CD4-positive, alpha-beta T cell treated with Interleukin-21 for 1 hour (primary cell): ENCODE results near the gene CLSTN3.

Source experiments
- DNase-seq: peaks from one replicate; pipeline ENCODE4 v3.0.0-alpha.2; 2020

CLSTN3 gene

DNA sequence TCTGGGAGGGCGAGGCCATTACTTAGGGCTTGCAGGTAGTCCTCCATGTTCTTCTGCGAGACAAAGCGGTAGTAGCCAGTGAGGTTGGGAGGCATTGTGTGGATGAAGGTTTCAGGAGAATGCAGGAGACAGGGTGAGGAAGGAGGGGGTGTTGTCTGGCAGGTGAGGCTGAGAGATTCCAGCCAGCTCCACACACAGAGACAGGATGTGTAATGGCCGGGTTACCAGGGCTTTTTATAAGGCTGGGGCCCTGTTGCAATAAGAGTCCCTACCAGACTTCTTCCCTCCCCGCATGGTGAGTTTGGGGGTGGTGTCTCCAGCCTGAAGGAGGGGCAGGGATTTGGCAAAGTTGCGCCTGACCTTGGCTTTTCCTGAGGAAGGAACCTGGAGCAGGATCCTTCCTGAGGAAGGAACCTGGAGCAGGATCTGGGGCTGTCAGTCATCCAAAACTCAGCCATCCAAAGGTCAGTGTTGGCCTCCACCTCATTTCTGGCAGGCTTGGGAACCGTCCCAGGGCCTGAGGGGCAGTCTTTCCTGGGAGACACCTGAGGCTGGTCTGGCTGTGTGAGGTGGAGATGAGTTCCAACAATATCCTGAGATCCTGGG is 1.4 kb upstream of the CLSTN3 start, which contains the start of gene RBP5:
TSS of gene RBP5 (minus strand) at position 209 of the 606 bp plus-strand sequence. CDS start at position 95, 114 bp downstream.
- DNase-seq = no peak

GRCh38 chr12:7129287-7129871 is 792 bp upstream of the CLSTN3 start:
- no peak for DNase-seq

- peak; percentile 62 for DNase-seq
These were observed 730 bp downstream of the CLSTN3 start for GRCh38 chr12:7130701-7131501.

- DNase-seq = peak; percentile 42
These were observed 1.3 kb downstream of the CLSTN3 start for GRCh38 chr12:7131502-7131866.

DNA sequence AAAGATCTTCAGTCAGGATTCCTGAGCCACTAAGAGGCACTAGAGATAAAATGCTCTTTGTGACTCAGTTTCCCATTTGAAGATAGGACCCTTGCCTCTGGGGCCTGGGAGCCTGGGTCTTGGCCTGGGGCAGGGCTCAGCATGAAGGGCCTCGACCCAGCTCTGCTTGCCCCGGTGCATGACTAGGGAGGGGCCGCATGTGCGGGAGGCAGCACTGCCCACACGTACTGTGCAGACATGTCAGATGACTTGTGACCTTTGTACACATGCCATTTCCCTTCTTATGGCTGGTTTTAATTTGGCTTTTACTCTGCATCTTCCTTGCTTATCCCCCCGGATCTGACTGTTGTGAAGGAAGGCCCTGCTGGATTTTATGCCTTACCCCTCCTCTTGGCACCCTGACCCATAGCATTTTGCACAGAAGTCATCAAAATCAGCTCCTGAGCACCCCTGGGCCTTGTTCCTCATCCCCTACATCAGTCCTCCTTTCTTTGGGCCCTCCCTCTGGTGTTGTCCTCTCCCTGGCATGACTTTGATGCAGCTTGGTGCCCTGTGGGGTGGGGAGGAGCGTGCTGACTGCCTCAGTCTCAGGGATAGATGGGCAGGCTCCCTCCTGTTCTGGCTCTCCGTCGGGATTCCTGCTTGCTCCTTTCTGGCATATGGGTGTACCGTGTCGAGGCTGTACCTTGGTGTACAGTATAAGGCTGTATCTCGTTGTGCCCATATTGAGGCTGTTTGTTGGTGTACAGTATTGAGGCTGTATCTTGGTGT is 4.4 kb downstream of the CLSTN3 start:
- DNase-seq = no peak

DNA sequence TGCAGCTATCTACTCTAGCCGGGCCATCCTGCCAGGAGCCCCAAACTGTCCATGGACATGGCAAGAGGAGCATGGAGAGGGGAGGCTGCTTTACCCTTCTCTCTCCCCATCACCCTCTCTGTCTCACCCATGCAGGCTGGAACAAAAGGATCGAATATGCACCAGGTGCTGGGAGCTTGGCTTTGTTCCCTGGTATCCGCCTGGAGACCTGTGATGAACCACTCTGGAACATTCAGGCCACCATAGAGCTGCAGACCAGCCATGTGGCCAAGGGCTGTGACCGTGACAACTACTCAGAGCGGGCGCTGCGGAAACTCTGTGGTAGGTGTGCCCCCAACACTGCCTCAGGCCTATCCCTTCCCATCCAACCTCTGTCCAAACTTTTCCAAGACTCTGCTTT is 5.9 kb downstream of the CLSTN3 start:
- no peak for DNase-seq

GRCh38 chr12:7136676-7137075 is 6.5 kb downstream of the CLSTN3 start:
- no peak for DNase-seq

- DNase-seq = no peak
These were observed 7.7 kb downstream of the CLSTN3 start for GRCh38 chr12:7137908-7138307.

GRCh38 chr12:7139200-7139599 is 9.0 kb downstream of the CLSTN3 start:
- DNase-seq = no peak

DNA sequence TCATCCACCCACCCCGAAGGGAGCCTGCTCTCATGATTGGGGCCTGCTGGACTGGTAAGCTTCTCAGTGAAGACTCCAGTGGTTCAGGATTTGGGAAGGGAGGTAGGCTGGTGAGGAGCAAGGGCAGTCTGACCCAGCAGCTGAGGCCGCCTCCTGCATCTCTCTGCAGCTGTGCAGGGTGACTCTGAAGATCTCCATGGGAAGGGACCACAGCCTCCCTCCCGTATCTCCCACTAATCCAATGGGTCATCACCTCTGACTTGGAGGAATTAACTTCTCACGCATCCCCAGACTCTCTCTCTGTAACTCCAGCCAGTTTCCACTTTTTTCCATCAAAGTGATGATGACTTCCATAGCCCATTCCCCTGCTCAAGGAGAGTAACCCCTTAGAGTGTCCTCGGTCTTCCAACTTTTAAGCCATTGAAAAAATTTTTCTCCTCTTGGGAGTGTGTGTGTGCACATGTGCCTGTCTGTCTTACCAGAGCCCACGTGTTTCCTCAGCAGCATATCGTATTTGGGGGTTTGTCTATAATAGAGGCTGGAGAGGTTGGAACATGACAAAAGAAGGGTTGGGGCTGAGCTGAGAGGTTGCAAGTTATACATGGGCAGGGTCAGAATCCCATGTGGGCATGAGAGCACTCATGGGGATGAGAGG is 11.3 kb downstream of the CLSTN3 start:
- no peak for DNase-seq

- peak; percentile 62 for DNase-seq
These were observed 12.0 kb downstream of the CLSTN3 start for GRCh38 chr12:7142056-7142644.

DNA sequence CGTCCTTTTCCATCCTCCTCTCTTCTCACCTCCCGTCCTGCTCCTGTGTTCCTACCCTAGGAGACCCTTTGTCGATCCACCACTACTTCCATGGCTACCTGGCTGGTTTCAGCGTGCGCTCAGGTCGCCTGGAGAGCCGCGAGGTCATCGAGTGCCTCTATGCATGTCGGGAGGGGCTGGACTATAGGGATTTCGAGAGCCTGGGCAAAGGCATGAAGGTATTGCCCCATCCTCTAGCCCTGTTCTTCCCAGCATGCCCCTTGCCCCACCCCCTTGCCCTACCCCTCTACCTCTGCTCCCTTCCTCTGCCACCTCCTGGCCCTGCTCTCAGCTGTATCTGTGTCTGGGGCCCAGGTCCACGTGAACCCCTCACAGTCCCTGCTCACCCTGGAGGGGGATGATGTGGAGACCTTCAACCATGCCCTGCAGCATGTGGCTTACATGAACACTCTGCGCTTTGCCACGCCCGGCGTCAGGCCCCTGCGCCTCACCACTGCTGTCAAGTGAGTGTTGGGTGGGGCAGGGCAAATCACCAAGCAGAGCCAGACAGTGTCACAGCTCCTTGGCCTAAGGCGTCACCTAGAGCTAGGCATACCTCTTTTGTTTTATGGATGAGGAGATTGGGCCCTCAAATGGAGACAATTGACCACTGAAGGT is 12.8 kb downstream of the CLSTN3 start:
- no peak for DNase-seq

- no peak for DNase-seq
These were observed 13.4 kb downstream of the CLSTN3 start for GRCh38 chr12:7143564-7143963.

DNA sequence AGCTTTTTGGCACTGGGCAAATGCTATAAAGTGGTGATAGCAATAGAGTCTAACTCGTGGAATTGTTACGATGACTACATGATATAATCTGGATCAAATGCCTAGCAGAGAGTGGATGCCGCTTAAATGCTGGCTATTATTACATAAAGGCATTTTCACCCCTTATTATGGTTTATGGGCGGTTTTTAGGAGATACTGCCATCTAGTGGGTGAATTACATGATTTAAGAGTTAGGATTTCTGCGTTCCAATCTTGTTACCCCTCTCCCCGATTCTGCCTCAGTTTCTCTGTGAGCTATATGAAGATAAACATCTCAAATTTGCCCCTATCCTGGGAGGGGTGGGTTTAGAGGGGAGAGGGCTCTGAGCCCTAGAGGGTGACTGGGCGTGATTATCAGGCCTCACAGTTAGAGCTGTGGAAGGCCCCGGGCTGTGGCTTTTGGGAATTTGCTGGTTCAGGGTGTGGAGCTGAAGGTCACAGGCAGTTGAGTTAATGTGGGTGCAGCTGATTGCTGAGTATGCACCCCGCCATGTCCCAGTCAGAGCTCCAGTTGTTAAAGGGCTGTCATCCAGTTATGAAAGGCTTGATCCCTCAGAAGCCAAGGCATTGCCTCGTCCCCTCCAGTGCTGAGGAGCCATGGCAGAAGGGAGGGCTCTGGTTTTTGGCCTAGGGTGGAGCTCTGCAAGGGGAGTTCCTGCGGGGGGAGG is 14.4 kb downstream of the CLSTN3 start:
- DNase-seq = peak; percentile 51

DNA sequence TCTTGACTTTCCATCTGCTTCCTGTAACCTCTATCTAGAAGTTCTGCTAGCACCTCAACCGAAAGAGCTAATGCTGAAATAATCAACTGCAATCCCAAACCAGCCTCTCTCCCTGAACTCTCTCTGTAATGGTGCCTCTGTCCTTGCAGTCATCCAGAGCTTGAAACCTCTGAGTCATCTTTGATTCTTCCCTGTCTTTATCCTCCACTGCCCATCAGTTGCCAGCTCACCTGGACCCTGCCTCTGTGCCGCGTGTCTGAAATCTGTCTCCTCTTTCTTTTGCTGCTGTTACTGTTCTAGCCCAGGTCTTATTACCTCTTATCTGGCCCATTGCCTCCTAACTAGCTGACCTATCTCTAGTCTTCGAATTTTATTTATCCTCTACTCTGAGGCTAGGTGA is 15.5 kb downstream of the CLSTN3 start:
- DNase-seq = no peak

DNA sequence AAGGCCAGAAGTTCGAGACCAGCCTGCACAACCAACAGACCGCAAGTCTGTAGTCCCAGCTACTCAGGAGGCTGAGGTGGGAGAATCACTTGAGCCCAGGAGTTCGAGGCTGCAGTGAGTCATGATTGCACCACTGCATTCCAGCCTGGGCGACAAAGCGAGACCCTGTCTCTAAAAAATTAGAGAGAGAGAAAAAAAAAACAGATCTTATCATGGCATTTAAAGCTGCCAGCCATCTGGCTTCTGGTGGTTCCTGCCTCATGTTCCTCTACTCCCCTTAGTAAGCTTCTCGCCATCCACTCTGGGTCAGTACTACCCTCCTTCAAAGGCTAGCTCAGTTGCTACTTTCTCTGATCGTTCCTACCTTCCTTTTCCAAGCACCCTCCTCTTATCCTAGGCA is 16.1 kb downstream of the CLSTN3 start:
- DNase-seq = no peak

- no peak for DNase-seq
These were observed 16.7 kb downstream of the CLSTN3 start for GRCh38 chr12:7146906-7147305.

DNA sequence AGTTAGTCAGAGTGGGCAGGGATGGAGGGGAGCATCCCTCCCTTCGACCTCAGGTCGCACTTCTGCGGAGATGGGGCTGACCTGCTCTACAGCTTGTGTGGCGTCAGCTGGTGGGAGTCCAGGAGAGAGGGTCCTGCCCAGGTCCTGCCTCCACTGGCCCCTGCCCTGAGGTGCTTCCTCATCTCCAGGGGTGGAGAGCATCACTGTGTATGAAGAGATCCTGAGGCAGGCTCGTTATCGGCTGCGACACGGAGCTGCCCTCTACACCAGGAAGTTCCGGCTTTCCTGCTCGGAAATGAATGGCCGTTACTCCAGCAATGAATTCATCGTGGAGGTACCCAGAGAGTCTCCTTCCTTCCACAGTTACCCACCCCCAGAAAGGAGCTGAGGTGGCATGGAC is 20.2 kb downstream of the CLSTN3 start:
- DNase-seq = no peak

DNA sequence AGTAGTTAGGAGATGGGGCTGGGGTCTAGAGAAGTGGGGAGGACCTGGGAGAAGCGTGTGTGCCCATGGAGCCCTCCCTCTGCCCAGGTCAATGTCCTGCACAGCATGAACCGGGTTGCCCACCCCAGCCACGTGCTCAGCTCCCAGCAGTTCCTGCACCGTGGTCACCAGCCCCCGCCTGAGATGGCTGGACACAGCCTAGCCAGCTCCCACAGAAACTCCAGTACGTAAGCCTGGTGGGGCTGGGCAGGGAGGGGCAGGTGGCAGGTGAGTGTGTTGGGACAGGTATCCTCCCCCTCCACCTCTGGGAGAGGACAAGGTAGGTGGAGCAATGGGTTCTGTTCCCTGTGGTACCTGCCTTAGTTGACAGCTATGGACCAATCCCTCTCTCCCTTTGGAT is 20.7 kb downstream of the CLSTN3 start:
- no peak for DNase-seq

GRCh38 chr12:7151532-7151931 is 21.4 kb downstream of the CLSTN3 start:
- DNase-seq = no peak

DNA sequence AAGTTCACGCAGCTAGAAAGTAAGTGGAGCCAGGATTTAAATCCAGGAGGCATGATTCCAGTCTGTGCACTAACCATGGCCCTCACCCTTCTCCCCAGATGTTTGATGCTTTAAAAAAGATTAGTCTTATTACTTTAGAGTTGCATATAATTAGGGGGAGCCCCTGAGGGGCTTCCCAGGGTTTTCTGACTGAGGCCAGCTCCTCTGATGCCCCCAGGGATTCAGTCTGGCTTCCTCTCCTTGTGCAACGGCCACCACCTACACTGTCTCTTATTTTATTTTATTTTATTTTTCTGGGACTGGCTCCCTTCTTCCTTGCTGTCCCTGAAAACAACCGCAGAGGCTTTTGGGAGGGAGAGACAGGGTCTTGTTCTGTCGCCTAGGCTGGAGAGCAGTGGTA is 22.6 kb downstream of the CLSTN3 start:
- no peak for DNase-seq
